CD14-positive monocyte (primary cell): ENCODE results near the gene ST3GAL4. TPM values are rescaled to one million over a fixed set of nuclear protein-coding genes. Genes with fewer than 3 reads are reported as not detected.
A peak's percentile ranks its signal among the peaks of the same experiment; 100 is the strongest.

ENCODE experiments used
- DNase-seq, 3 donors: peaks; one replicate each; pipeline ENCODE4 v3.0.0-alpha.2; 2011 to 2022
- H2AFZ ChIP-seq: 2 replicates; pipeline ENCODE4 v1.6.0; 2012; ENCODE audit warnings: mild to moderate bottlenecking, low read depth, low read length, inconsistent platforms; ENCODE audit not compliant: insufficient read depth, poor library complexity, severe bottlenecking
- H3K27ac ChIP-seq, 2 donors: 1 replicate in 1 of 2; 2 replicates in 1 of 2; pipeline ENCODE4 v1.5.1; 2012 to 2013; ENCODE audit warnings: low read length in 2 of 2, control low read depth in 1 of 2, inconsistent platforms in 1 of 2, low read depth in 1 of 2, mild to moderate bottlenecking in 1 of 2
- H3K27me3 ChIP-seq, 2 donors: one replicate each; pipeline versions ENCODE4 v1.6.0 to v1.6.1; 2011 to 2013; ENCODE audit warnings: low read length in 2 of 2; ENCODE audit not compliant: control insufficient read depth in 2 of 2, insufficient read depth in 2 of 2
- H3K36me3 ChIP-seq, 2 donors: replicated peaks in 1 of 2; 1 replicate in 1 of 2; 2 replicates in 1 of 2; pipeline versions ENCODE4 v1.5.1 to v1.6.1; 2012 to 2013; ENCODE audit warnings: low read length in 2 of 2, control low read depth in 1 of 2, inconsistent platforms in 1 of 2, mild to moderate bottlenecking in 1 of 2; ENCODE audit not compliant: insufficient read depth in 2 of 2, control insufficient read depth in 1 of 2
- H3K4me1 ChIP-seq, 2 donors: 1 replicate in 1 of 2; 2 replicates in 1 of 2; pipeline versions ENCODE4 v1.5.1 to v1.6.1; 2012 to 2013; ENCODE audit warnings: low read length in 2 of 2, control low read depth in 1 of 2, inconsistent platforms in 1 of 2, mild to moderate bottlenecking in 1 of 2, moderate library complexity in 1 of 2; ENCODE audit not compliant: insufficient read depth in 2 of 2, control insufficient read depth in 1 of 2
- H3K4me2 ChIP-seq: replicated peaks from 2 replicates; pipeline ENCODE3; 2012; ENCODE audit warnings: low read length, moderate library complexity, mild to moderate bottlenecking; ENCODE audit not compliant: poor library complexity, severe bottlenecking; ENCODE audit errors: extremely low read depth
- H3K4me3 ChIP-seq, 3 experiments: fragments of 200-600 bp in 1 of 3; sonication (generic) in 1 of 3; replicated peaks in 1 of 3; 1 replicate in 2 of 3; 2 replicates in 1 of 3; pipeline ENCODE4 v1.5.1; 2011 to 2013; ENCODE audit warnings: low read length in 3 of 3, mild to moderate bottlenecking in 3 of 3, control low read depth in 2 of 3, low read depth in 2 of 3, inconsistent platforms in 1 of 3, moderate library complexity in 1 of 3
- H3K79me2 ChIP-seq: 2 replicates; pipeline ENCODE4 v1.6.0; 2012; ENCODE audit warnings: mild to moderate bottlenecking, control low read depth, inconsistent platforms, low read length, moderate library complexity; ENCODE audit not compliant: insufficient read depth
- H3K9ac ChIP-seq: 2 replicates; pipeline ENCODE4 v1.6.0; 2017; ENCODE audit warnings: low read length, mild to moderate bottlenecking; ENCODE audit not compliant: insufficient read depth, poor library complexity, severe bottlenecking
- H3K9me3 ChIP-seq, 2 donors: replicated peaks in 1 of 2; 1 replicate in 1 of 2; 2 replicates in 1 of 2; pipeline versions ENCODE4 v1.5.1 to v1.6.1; 2012 to 2013; ENCODE audit warnings: low read length in 2 of 2, control low read depth in 1 of 2; ENCODE audit not compliant: control insufficient read depth in 1 of 2, insufficient read depth in 1 of 2
- H4K20me1 ChIP-seq: 2 replicates; pipeline ENCODE4 v1.6.0; 2012; ENCODE audit warnings: mild to moderate bottlenecking, low read length, control low read depth, moderate library complexity; ENCODE audit not compliant: insufficient read depth
- H3K27ac Mint-ChIP-seq, 7 donors: one replicate each; pipeline ENCODE4 v1.8.0; 2020; ENCODE audit warnings: mild to moderate bottlenecking in 7 of 7, mixed read lengths in 7 of 7, moderate library complexity in 6 of 7, inconsistent platforms in 2 of 7
- H3K27me3 Mint-ChIP-seq, 3 donors: one replicate each; pipeline ENCODE4 v1.8.0; 2021 to 2022; ENCODE audit warnings: low read depth in 3 of 3, mild to moderate bottlenecking in 3 of 3, mixed read lengths in 3 of 3, moderate library complexity in 3 of 3, inconsistent platforms in 1 of 3
- H3K36me3 Mint-ChIP-seq, 2 donors: one replicate each; pipeline ENCODE4 v1.8.0; 2020; ENCODE audit warnings: mixed read lengths in 2 of 2, inconsistent platforms in 1 of 2, mild to moderate bottlenecking in 1 of 2
- H3K4me1 Mint-ChIP-seq: one replicate; pipeline ENCODE4 v1.8.0; 2020; ENCODE audit warnings: mild to moderate bottlenecking, mixed read lengths
- H3K4me3 Mint-ChIP-seq, 2 donors: one replicate each; pipeline ENCODE4 v1.8.0; 2020; ENCODE audit warnings: mild to moderate bottlenecking in 2 of 2, mixed read lengths in 2 of 2, moderate library complexity in 1 of 2
- H3K9me3 Mint-ChIP-seq, 7 donors: one replicate each; pipeline ENCODE4 v1.8.0; 2020 to 2022; ENCODE audit warnings: mixed read lengths in 7 of 7, mild to moderate bottlenecking in 6 of 7, moderate library complexity in 6 of 7, inconsistent platforms in 2 of 7
- WGBS: methylation state at CpG from one replicate; pipeline ENCODE4 v1.1.5; 2013; ENCODE audit warnings: missing lambda C conversion rate; ENCODE audit not compliant: insufficient coverage; 5-methylcytosine and 5-hydroxymethylcytosine counted together
- intact Hi-C, 2 donors: fragments of 100-400 bp; cut with micrococcal nuclease; formaldehyde crosslinking; loops; one replicate each; pipeline versions ENCODE4 v1.15.0 to v1.15.1; 2023
- polyA plus RNA-seq, 3 donors: library from polyadenylated mRNA; depleted of rRNA in 1 of 3; unstranded in 2 of 3; stranded (reverse) in 1 of 3; fragments of 300-500 nt in 2 of 3; fragments of >200 nt in 1 of 3; fragmentation: Illumina TruSeq in 2 of 3; gene quantifications; 1 replicate in 2 of 3; 2 replicates in 1 of 3; pipeline ENCODE4 v1.2.3, GENCODE V29; 2012 to 2021
- TF ChIP-seq, protein P1 (sequence below): fragments of 200-600 bp; IDR thresholded peaks from one replicate; pipeline ENCODE4 v1.8.0; 2022; ENCODE audit warnings: antibody characterized with exemption, mild to moderate bottlenecking

ST3GAL4 gene
- polyA plus RNA-seq, 3 donors = 7.8 to 14.3 (median 10.1) TPM

DNA sequence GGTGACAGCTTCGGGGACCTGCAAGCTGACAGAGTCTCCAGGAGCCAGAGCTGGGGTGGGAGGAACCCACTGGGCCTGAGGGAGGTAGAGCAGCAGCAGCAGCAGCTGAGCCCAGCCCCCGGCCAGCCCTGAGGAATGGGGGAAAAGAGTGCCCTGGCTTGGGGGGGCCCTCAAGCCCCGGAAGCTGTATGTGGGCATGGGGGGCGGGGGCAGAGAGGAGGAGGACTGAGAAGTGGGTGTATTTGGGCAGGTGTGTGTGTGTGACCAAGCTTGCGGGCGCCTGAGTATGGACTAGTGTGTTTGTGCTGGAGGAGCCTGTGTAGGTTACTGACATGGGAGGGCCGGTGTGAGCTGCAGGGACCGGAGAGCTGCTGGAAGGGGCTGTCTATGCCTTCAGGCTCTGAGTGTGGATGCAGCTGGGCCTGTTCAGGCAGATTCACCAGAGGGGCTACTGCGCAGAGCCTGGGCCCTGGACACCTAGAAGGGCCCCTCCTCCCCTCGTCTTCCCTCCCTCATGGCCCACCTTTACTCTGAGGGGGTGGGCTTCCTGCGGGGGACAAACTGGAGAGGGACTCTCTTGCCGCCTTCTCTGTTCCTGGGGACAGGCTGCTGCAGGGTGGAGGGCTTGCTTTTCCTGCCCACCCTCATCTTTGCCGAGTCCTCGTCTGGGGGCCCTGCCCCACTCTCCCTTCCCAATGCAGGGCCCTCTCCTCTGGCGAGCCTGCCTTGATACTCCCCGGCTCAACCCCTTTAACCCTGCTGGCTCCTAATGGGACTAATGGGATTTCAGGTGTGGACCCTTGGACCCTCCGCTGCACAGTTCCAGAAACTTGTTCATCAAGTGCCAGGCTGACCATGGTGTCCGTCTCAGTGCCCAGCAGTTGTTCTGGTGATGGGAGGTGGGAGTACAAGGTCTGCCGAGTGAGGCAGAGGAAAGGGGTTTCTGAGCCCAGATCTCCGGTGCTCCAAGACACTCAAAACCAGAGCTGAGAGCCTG lies 28.2 kb downstream of the ST3GAL4 start:
- H3K27ac ChIP-seq = no peak overlapping the region
- intact Hi-C loops = no loop called here
- H3K27me3 ChIP-seq = no peaks in the 10 kb centered on the region
- DNase-seq = no peak
- H3K4me3 ChIP-seq = no peak overlapping the region
- Mint-ChIP-seq H3K4me1 (peaks cover 30% of the 10 kb centered on the region), H3K27ac (peak overlapping the region in 2 of 7 donors; percentile 6 to 25), H3K4me3 (no peak overlapping the region), H3K27me3 (peaks cover 0 to 1% (median 0%) of the 10 kb centered on the region in 3 donors), H3K9me3 (no peaks in the 10 kb centered on the region), H3K36me3 (no peaks in the 10 kb centered on the region)
- H3K36me3 ChIP-seq = no peaks in the 10 kb centered on the region
- no peak overlapping the region for H2AFZ ChIP-seq
- H3K9me3 ChIP-seq = no peaks in the 10 kb centered on the region
- peaks cover 23 to 28% of the 10 kb centered on the region in 2 donors for H3K4me1 ChIP-seq
- H4K20me1 ChIP-seq = no peaks in the 10 kb centered on the region
- peaks cover 41% of the 10 kb centered on the region for H3K79me2 ChIP-seq
- TF ChIP-seq, protein P1, sequence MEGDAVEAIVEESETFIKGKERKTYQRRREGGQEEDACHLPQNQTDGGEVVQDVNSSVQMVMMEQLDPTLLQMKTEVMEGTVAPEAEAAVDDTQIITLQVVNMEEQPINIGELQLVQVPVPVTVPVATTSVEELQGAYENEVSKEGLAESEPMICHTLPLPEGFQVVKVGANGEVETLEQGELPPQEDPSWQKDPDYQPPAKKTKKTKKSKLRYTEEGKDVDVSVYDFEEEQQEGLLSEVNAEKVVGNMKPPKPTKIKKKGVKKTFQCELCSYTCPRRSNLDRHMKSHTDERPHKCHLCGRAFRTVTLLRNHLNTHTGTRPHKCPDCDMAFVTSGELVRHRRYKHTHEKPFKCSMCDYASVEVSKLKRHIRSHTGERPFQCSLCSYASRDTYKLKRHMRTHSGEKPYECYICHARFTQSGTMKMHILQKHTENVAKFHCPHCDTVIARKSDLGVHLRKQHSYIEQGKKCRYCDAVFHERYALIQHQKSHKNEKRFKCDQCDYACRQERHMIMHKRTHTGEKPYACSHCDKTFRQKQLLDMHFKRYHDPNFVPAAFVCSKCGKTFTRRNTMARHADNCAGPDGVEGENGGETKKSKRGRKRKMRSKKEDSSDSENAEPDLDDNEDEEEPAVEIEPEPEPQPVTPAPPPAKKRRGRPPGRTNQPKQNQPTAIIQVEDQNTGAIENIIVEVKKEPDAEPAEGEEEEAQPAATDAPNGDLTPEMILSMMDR = no peak
- no peak overlapping the region for H3K4me2 ChIP-seq
- no peak overlapping the region for H3K9ac ChIP-seq
- WGBS = 81% methylated on average over 15 of the region's 20 CpGs

DNA sequence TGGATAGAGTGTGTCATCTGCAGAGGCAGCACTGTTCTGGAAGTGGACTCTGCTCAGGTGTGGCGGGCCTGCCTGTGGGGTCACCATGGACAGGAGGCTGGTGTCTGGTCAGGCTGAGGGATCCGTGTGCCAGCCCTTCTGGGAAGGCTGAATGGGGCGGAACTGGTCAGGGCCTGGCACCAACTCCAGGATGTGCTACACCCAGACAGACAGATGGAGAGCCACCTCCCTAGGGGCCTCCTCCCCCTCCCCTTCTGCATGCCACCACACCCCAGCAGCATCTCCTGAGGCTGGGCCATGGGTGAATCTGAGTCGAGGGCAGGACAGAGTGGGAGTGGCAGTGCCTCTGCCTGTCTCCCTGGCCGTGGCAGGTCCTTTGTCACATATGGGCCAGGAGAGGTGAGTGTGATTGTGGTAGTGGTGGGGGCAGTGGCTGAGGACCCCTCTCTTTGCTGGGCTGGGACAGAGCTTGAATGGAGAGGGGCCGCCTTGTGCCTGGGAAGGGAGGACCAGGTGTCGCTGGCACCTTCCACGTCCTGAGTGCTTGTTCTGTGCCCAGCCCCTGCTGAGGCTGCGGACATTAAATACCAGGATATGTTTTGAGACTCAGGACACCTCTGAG lies 29.1 kb downstream of the ST3GAL4 start:
- Histone ChIP-seq H3K79me2 (peaks cover 42% of the 10 kb centered on the region), H3K27me3 (no peaks in the 10 kb centered on the region), H3K4me2 (no peak overlapping the region), H3K27ac (no peak overlapping the region), H2AFZ (no peak overlapping the region), H3K9ac (no peak overlapping the region), H3K4me3 (no peak overlapping the region), H4K20me1 (no peaks in the 10 kb centered on the region), H3K4me1 (peaks cover 23 to 28% of the 10 kb centered on the region in 2 donors), H3K36me3 (no peaks in the 10 kb centered on the region), H3K9me3 (no peaks in the 10 kb centered on the region)
- intact Hi-C loops = no loop called here
- H3K9me3 Mint-ChIP-seq = no peaks in the 10 kb centered on the region
- H3K4me3 Mint-ChIP-seq = no peak overlapping the region
- H3K27me3 Mint-ChIP-seq = peaks cover 0 to 1% (median 0%) of the 10 kb centered on the region in 3 donors
- WGBS = 96% methylated on average over 7 of the region's 9 CpGs
- no peak overlapping the region for H3K27ac Mint-ChIP-seq
- TF ChIP-seq, protein P1 = no peak
- no peak for DNase-seq
- no peaks in the 10 kb centered on the region for H3K36me3 Mint-ChIP-seq
- H3K4me1 Mint-ChIP-seq = peaks cover 30% of the 10 kb centered on the region
